Measurements from ENCODE around the gene NAA20. TPM values are rescaled to one million over a fixed set of nuclear protein-coding genes. Genes with fewer than 3 reads are reported as not detected.

NAA20 gene
- total and polyA plus RNA-seq, 9 of the 15 experiments (the other 6 are each of a cell fraction or from before 2014, with no cell fraction given) = 51.4 to 361 (median 84.6) TPM

DNA sequence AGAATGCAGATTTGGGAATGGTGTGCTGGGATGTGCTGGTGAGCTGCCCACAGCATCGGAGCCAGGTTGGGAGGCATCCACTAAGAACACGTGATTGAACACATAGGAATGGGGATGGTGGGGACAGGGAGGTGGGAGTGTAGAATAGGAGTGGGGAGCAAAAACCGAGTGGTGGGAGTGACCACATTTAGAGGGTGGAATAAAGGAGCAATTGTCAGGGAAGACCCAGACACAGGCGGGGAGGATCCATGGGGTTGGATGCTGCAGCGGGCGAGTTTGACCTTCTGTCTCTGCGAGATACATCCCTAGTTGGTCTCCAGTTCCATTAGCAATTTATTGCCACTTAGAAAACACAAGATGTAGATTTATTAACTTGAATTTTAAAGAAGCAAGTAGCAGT lies 4.7 kb downstream of the NAA20 start:
- TF ChIP-seq ZNF146 (CRISPR knock-in tag; IDR thresholded peaks at IDR 0.05; ENCODE audit: unreplicated experiment) (no peak), ATF1 (CRISPR knock-in tag; IDR thresholded peaks at IDR 0.05) (no peak), ATF1 (tag; IDR thresholded peaks at IDR 0.05) (no peak), TRIM24 (IDR thresholded peaks at IDR 0.05) (no peak), SREBF2 (CRISPR knock-in tag; IDR thresholded peaks at IDR 0.05) (no peak), SIN3A (IDR thresholded peaks at IDR 0.05; ENCODE audit: borderline replicate concordance in 2 of 2, control insufficient read depth in 1 of 2, low read depth in 2 of 2, low read length in 2 of 2) (no peak), CHD4 (IDR thresholded peaks at IDR 0.05; ENCODE audit: insufficient read depth, insufficient replicate concordance, low read depth, low read length, poor library complexity, severe bottlenecking) (no peak), PTRF (tag; IDR thresholded peaks at IDR 0.05) (no peak), ZFX (CRISPR knock-in tag; IDR thresholded peaks at IDR 0.05) (no peak), IFI16 (CRISPR knock-in tag; IDR thresholded peaks at IDR 0.05) (no peak), HDGF (IDR thresholded peaks at IDR 0.05) (no peak), SRSF3 (IDR thresholded peaks at IDR 0.05; ENCODE audit: insufficient read depth, low read length) (no peak), MTA3 (IDR thresholded peaks at IDR 0.05; ENCODE audit: borderline replicate concordance) (no peak)
- TF ChIP-seq, protein P1, sequence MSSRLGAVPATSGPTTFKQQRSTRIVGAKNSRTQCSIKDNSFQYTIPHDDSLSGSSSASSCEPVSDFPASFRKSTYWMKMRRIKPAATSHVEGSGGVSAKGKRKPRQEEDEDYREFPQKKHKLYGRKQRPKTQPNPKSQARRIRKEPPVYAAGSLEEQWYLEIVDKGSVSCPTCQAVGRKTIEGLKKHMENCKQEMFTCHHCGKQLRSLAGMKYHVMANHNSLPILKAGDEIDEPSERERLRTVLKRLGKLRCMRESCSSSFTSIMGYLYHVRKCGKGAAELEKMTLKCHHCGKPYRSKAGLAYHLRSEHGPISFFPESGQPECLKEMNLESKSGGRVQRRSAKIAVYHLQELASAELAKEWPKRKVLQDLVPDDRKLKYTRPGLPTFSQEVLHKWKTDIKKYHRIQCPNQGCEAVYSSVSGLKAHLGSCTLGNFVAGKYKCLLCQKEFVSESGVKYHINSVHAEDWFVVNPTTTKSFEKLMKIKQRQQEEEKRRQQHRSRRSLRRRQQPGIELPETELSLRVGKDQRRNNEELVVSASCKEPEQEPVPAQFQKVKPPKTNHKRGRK (tag; IDR thresholded peaks at IDR 0.05) = no peak
- TF ChIP-seq, protein P2, sequence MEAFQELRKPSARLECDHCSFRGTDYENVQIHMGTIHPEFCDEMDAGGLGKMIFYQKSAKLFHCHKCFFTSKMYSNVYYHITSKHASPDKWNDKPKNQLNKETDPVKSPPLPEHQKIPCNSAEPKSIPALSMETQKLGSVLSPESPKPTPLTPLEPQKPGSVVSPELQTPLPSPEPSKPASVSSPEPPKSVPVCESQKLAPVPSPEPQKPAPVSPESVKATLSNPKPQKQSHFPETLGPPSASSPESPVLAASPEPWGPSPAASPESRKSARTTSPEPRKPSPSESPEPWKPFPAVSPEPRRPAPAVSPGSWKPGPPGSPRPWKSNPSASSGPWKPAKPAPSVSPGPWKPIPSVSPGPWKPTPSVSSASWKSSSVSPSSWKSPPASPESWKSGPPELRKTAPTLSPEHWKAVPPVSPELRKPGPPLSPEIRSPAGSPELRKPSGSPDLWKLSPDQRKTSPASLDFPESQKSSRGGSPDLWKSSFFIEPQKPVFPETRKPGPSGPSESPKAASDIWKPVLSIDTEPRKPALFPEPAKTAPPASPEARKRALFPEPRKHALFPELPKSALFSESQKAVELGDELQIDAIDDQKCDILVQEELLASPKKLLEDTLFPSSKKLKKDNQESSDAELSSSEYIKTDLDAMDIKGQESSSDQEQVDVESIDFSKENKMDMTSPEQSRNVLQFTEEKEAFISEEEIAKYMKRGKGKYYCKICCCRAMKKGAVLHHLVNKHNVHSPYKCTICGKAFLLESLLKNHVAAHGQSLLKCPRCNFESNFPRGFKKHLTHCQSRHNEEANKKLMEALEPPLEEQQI (IDR thresholded peaks at IDR 0.05) = no peak
- TF ChIP-seq, protein P3, sequence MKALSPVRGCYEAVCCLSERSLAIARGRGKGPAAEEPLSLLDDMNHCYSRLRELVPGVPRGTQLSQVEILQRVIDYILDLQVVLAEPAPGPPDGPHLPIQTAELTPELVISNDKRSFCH (CRISPR knock-in tag; IDR thresholded peaks at IDR 0.05) = no peak
- TF ChIP-seq, protein P3 (tag; IDR thresholded peaks at IDR 0.05) = no peak
- ChIA-PET CTCF (ENCODE audit: low intra/inter-chr PET ratio) (no interaction called here), POLR2A (interaction anchor here (0.9 kb wide), 1 partner anchor 31 kb away, joined by 3 read pairs; the partner anchor contains the start of gene CFAP61)
- in situ Hi-C loops (cut with MboI) (no loop called here), intact Hi-C loops (cut with micrococcal nuclease) (no loop called here)
- no peak overlapping the region for H3K4me2 ChIP-seq (ENCODE audit: insufficient read depth, low read length)
- no peak overlapping the region for H3K4me3 ChIP-seq
- H3K79me2 ChIP-seq (ENCODE audit: control insufficient read depth, insufficient read depth, low read length) = peaks cover 84% of the 10 kb centered on the region
- no TSS peak for BruUV-seq (replicated peaks)
- FAIRE-seq = no peak
- H4K20me1 ChIP-seq (replicated peaks; ENCODE audit: control insufficient read depth, insufficient read depth, low read length) = 0 out of 2 replicates have a peak, but pooled peaks cover 2% of the 10 kb centered on the region
- H3K36me3 ChIP-seq (ENCODE audit: control insufficient read depth, insufficient read depth, low read length) = peaks cover 48% of the 10 kb centered on the region; the same call in 2 of the 3 replicates
- no peaks in the 10 kb centered on the region for H3K9me1 ChIP-seq (ENCODE audit: control insufficient read depth, insufficient read depth, low read length)
- no peak overlapping the region for H2AFZ ChIP-seq (ENCODE audit: low read depth, low read length)
- peaks cover 7 to 11% of the 10 kb centered on the region in 2 experiments; a peak in 4 of 5 replicates for H3K4me1 ChIP-seq (replicated peaks in 1 of 2; ENCODE audit: control insufficient read depth in 2 of 2, insufficient read depth in 2 of 2, low read length in 2 of 2)
- H3K27me3 ChIP-seq (ENCODE audit: control insufficient read depth in 2 of 2, insufficient read depth in 2 of 2, low read length in 2 of 2) = no peaks in the 10 kb centered on the region
- H3K9ac ChIP-seq (ENCODE audit: insufficient read depth in 1 of 2, low read depth in 2 of 2, low read length in 2 of 2) = no peak overlapping the region
- 91% methylated on average over 6 of the region's 7 CpGs for WGBS (ENCODE audit: insufficient coverage, low coverage, missing lambda C conversion rate)
- no peak for DNase-seq (ENCODE audit: extremely low read depth in 1 of 4, low spot score in 3 of 4)
- ATAC-seq = no peak
- no peak overlapping the region for H3K27ac ChIP-seq (ENCODE audit: extremely low read depth, low read depth, low read length)
- no peaks in the 10 kb centered on the region for H3K9me3 ChIP-seq (replicated peaks; ENCODE audit: control insufficient read depth, insufficient read depth, low read depth, low read length)

Data from K562 (cell line).